HFFc6 (cell line): ENCODE results near the gene IL1RAPL1. TPM values are rescaled to one million over a fixed set of nuclear protein-coding genes. Genes with fewer than 3 reads are reported as not detected.

Experiments used
- DNase-seq: peaks from one replicate; pipeline ENCODE4 v3.0.0-alpha.2; 2018
- H3K27ac Mint-ChIP-seq: 2 replicates; pipeline ENCODE4 v1.8.0; 2020; ENCODE audit warnings: mild to moderate bottlenecking, mixed read lengths
- H3K27me3 Mint-ChIP-seq: 2 replicates; pipeline ENCODE4 v1.8.0; 2021; ENCODE audit warnings: mild to moderate bottlenecking, moderate library complexity, mixed read lengths; ENCODE audit not compliant: insufficient read depth
- H3K36me3 Mint-ChIP-seq: 2 replicates; pipeline ENCODE4 v1.8.0; 2021; ENCODE audit warnings: low read depth, mixed read lengths
- H3K4me1 Mint-ChIP-seq: 2 replicates; pipeline ENCODE4 v1.8.0; 2020; ENCODE audit warnings: low read depth, mixed read lengths
- H3K4me3 Mint-ChIP-seq: 2 replicates; pipeline ENCODE4 v1.8.0; 2020; ENCODE audit warnings: mild to moderate bottlenecking, moderate library complexity, mixed read lengths
- H3K9me3 Mint-ChIP-seq: 2 replicates; pipeline ENCODE4 v1.8.0; 2020; ENCODE audit warnings: mild to moderate bottlenecking, mixed read lengths
- total RNA-seq, 6 experiments: library from RNA; stranded (reverse); fragmentation: NEBNext Ultra II Directional; extraction: Animal tissue kit (Norgen Biotek cat#: 25700); gene quantifications; 2 replicates in 1 of 6; 3 replicates in 5 of 6; pipeline ENCODE4 v1.2.3, GENCODE V29; 2021
- TF ChIP-seq, protein P1 (sequence below): fragments of 200-600 bp; sonication (generic); IDR thresholded peaks from 2 replicates; pipeline ENCODE4 v1.5.0; 2021; ENCODE audit warnings: antibody characterized with exemption, mild to moderate bottlenecking

IL1RAPL1 gene
- total RNA-seq, 6 experiments from 2014 or later, result not detected

DNA sequence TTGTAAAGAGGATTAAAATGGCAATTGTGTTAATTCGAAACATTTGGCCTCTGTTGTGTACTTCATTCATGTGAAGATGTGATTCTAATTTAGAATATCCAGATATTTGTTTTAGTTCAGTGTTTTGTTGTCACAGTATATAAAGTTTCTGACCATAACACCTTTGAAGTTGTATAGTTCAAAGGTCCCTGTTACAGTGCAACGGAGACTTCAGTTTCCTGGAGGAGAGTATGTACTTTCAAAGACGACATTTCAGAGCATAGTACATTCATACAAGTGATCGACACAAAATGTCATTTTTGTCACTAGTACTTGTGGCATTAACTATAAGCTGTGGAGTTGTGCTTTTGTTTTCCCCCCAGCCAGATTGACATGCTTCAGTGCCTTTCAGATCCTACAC is 1255.3 kb downstream of the IL1RAPL1 start:
- no peaks in the 10 kb centered on the region for H3K9me3 Mint-ChIP-seq
- H3K4me1 Mint-ChIP-seq, result peaks cover 6% of the 10 kb centered on the region; the same call in 1 of the 2 replicates
- H3K27me3 Mint-ChIP-seq, result no peaks in the 10 kb centered on the region
- H3K27ac Mint-ChIP-seq, result no peak overlapping the region
- H3K4me3 Mint-ChIP-seq, result no peak overlapping the region
- no peak for DNase-seq
- H3K36me3 Mint-ChIP-seq, result no peaks in the 10 kb centered on the region
- TF ChIP-seq, protein P1, sequence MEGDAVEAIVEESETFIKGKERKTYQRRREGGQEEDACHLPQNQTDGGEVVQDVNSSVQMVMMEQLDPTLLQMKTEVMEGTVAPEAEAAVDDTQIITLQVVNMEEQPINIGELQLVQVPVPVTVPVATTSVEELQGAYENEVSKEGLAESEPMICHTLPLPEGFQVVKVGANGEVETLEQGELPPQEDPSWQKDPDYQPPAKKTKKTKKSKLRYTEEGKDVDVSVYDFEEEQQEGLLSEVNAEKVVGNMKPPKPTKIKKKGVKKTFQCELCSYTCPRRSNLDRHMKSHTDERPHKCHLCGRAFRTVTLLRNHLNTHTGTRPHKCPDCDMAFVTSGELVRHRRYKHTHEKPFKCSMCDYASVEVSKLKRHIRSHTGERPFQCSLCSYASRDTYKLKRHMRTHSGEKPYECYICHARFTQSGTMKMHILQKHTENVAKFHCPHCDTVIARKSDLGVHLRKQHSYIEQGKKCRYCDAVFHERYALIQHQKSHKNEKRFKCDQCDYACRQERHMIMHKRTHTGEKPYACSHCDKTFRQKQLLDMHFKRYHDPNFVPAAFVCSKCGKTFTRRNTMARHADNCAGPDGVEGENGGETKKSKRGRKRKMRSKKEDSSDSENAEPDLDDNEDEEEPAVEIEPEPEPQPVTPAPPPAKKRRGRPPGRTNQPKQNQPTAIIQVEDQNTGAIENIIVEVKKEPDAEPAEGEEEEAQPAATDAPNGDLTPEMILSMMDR, result no peak

DNA sequence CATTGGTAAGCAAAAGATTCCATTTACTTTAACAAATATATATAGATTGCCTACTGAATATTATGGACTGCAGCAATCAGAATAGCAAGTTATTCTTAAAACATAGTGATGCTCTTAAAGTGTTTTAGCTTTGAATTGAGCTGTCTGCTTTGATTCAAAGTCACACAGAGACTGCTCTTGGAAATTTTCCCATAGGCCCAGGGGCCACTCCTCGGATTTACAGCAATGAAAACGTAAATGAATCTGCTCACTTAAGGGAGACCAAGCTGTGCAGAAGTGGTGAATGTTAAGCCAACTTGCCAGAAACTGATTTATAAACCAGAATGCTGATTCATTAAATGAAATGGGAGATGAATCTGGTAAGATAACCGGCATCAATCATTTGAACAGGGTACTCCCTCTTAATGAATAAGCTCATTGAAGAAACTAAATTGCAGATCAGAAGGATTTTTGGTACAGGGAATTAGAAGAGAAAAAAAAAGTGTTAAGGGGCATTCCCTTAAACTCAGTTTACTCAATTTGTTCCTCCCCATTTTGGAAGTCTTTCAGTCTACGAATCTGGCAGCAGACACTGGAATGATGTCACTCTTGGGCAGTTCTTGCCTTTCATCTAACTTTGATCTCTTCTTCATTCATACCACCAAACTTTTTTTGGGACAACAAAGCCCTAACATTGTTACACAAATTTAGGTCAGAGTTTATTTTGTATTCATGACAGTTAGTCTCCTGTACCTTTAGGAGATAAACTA is 1264.8 kb downstream of the IL1RAPL1 start:
- H3K27me3 Mint-ChIP-seq, result no peaks in the 10 kb centered on the region
- H3K4me3 Mint-ChIP-seq, result no peak overlapping the region
- no peak overlapping the region for H3K27ac Mint-ChIP-seq
- no peaks in the 10 kb centered on the region for H3K9me3 Mint-ChIP-seq
- no peaks in the 10 kb centered on the region for H3K36me3 Mint-ChIP-seq
- TF ChIP-seq, protein P1, result no peak
- no peaks in the 10 kb centered on the region for H3K4me1 Mint-ChIP-seq
- no peak for DNase-seq

DNA sequence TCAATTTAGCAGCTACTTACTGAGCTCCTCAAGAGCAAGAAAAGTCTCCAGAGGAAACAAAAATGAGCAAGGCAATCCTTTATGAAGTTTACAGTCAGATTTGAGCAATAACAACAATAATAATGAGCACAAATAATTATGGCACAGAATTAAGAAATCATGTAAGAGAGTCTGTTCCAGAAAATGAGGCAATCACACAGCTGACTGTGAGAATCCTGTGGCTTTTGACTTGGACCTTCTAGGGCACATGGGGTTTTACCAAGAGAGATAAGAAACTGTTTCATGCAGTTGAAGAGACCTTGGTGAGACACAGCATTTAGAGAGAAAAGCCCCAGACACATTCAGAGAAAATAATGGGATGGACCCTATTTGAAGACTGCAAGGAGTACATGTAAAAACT is 1265.5 kb downstream of the IL1RAPL1 start:
- H3K36me3 Mint-ChIP-seq, result no peaks in the 10 kb centered on the region

DNA sequence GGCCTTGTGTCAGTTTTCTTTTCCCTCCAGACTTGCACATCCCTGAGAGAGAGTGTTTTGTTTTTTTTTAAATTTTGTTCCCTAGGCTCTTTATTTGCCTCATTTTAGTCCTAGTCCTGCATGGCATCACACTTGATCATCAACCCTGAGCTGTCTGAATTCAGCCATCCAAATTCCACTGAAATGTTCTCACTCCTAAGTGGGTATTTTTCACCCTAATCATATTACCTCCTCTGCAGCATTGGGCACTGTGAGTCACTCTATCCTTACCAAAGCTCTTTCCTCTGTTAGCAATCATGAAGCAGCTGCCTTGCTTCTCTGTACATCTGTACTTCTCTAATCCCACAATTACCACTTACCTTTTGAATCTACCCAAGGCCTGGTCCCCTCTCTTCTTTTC is 1271.5 kb downstream of the IL1RAPL1 start:
- DNase-seq, result peak; percentile 41
- peaks cover 11% of the 10 kb centered on the region; the same call in 1 of the 2 replicates for H3K4me1 Mint-ChIP-seq
- H3K27ac Mint-ChIP-seq, result no peak overlapping the region; the same call in 1 of the 2 replicates
- TF ChIP-seq, protein P1, result no peak
- no peak overlapping the region for H3K4me3 Mint-ChIP-seq
- H3K9me3 Mint-ChIP-seq, result no peaks in the 10 kb centered on the region
- H3K27me3 Mint-ChIP-seq, result no peaks in the 10 kb centered on the region
- H3K36me3 Mint-ChIP-seq, result no peaks in the 10 kb centered on the region

More for the DNA sequence above, 1265.5 kb downstream of the IL1RAPL1 start:
- TF ChIP-seq, protein P1, result no peak
- DNase-seq, result no peak
- Mint-ChIP-seq H3K27ac (no peak overlapping the region), H3K27me3 (no peaks in the 10 kb centered on the region), H3K4me1 (no peaks in the 10 kb centered on the region), H3K9me3 (no peaks in the 10 kb centered on the region), H3K4me3 (no peak overlapping the region)

DNA sequence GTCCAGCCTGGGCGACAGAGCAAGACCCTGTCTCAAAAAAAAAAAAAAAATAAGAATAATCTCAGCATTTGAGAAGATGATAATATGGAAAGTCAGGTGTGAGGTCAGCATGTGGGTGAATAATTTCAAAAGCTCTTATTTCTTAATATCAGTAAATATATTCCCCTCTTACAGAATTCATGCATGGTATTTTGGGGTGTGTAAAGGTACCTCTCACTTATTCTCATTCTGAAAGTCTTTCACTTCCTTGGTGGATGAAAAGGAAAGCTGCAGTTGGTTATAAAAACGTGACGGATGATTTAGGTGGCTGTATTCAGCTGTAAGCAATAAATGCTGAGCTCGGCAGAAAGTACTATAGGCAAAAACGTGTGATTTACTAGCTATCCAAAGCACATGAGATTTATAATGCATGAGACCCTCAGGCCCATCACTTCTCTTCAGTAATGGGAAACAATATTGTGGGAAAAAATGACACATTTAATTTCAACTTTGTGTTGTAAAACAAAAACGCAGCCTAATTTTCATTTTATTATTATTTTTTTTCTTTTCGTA is 1275.0 kb downstream of the IL1RAPL1 start:
- Mint-ChIP-seq H3K4me1 (peaks cover 11% of the 10 kb centered on the region; the same call in 1 of the 2 replicates), H3K9me3 (no peaks in the 10 kb centered on the region), H3K36me3 (no peaks in the 10 kb centered on the region), H3K27me3 (no peaks in the 10 kb centered on the region), H3K4me3 (no peak overlapping the region), H3K27ac (no peak overlapping the region)
- TF ChIP-seq, protein P1, result no peak
- DNase-seq, result no peak
